Muscle layer of duodenum (tissue), 2 donors: Measurements from ENCODE around the gene IQSEC3.

ENCODE experiments used
- H3K27ac ChIP-seq: one replicate; pipeline ENCODE4 v1.7.0; 2013; ENCODE audit warnings: mild to moderate bottlenecking, low read length
- H3K27me3 ChIP-seq: one replicate; pipeline ENCODE4 v1.7.0; 2013; ENCODE audit warnings: low read depth, mild to moderate bottlenecking, control low read depth, low read length
- H3K36me3 ChIP-seq, 2 donors: one replicate each; pipeline ENCODE4 v1.7.0; 2013; ENCODE audit warnings: low read length in 2 of 2, control low read depth in 1 of 2, mild to moderate bottlenecking in 1 of 2; ENCODE audit not compliant: insufficient read depth in 2 of 2, control insufficient read depth in 1 of 2
- H3K4me1 ChIP-seq, 2 donors: one replicate each; pipeline ENCODE4 v1.7.0; 2013; ENCODE audit warnings: low read length in 2 of 2, mild to moderate bottlenecking in 2 of 2, control low read depth in 1 of 2, moderate library complexity in 1 of 2; ENCODE audit not compliant: insufficient read depth in 2 of 2, control insufficient read depth in 1 of 2
- H3K4me3 ChIP-seq, 2 donors: one replicate each; pipeline ENCODE4 v1.7.0; 2013; ENCODE audit warnings: low read length in 2 of 2, low read depth in 1 of 2, mild to moderate bottlenecking in 1 of 2
- H3K9me3 ChIP-seq, 2 donors: one replicate each; pipeline ENCODE4 v1.7.0; 2013; ENCODE audit warnings: low read length in 2 of 2, control low read depth in 1 of 2, mild to moderate bottlenecking in 1 of 2; ENCODE audit not compliant: control insufficient read depth in 1 of 2
- donor health status: healthy.

IQSEC3 gene

GRCh38 chr12:159156-159782 lies 92.7 kb downstream of the IQSEC3 start:
- Histone ChIP-seq H3K27ac (no peak overlapping the region), H3K4me1 (no peaks in the 10 kb centered on the region)

DNA sequence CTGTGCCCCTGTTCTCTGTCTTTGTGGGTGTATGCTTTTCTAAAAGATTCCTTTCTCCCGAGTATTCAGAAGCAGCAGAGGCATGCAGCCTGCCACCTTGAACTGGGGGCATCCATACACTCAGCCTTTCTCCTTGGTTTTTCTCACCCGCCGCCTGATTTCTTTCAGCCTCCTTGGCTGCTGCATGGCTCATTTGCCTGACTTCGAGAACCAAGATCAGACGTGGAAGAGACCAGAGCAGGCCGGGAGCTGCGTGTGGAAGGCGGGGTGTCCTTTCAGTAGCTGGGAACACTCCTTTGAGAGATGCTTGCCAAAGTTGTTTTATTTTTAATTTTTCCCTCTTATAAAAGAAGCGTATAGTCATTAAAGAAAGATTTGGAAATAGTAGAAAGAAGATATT lies 94.3 kb downstream of the IQSEC3 start:
- Histone ChIP-seq H3K36me3 (no peaks in the 10 kb centered on the region), H3K4me1 (no peaks in the 10 kb centered on the region), H3K9me3 (no peaks in the 10 kb centered on the region), H3K27ac (no peak overlapping the region), H3K27me3 (no peaks in the 10 kb centered on the region), H3K4me3 (no peak overlapping the region)

More at GRCh38 chr12:159156-159782, 92.7 kb downstream of the IQSEC3 start:
- Histone ChIP-seq H3K36me3 (no peaks in the 10 kb centered on the region), H3K9me3 (no peaks in the 10 kb centered on the region), H3K27me3 (no peaks in the 10 kb centered on the region), H3K4me3 (no peak overlapping the region)

- H3K4me1 ChIP-seq = no peaks in the 10 kb centered on the region
Observed at GRCh38 chr12:161823-162222, 95.3 kb downstream of the IQSEC3 start.

GRCh38 chr12:162467-163307 lies 96.1 kb downstream of the IQSEC3 start:
- H3K27me3 ChIP-seq = no peaks in the 10 kb centered on the region
- no peak overlapping the region for H3K27ac ChIP-seq
- no peaks in the 10 kb centered on the region for H3K36me3 ChIP-seq
- H3K4me1 ChIP-seq = no peaks in the 10 kb centered on the region
- H3K9me3 ChIP-seq = no peaks in the 10 kb centered on the region
- no peak overlapping the region for H3K4me3 ChIP-seq

More at GRCh38 chr12:161823-162222, 95.3 kb downstream of the IQSEC3 start:
- no peak overlapping the region for H3K4me3 ChIP-seq
- H3K36me3 ChIP-seq = no peaks in the 10 kb centered on the region
- H3K27me3 ChIP-seq = no peaks in the 10 kb centered on the region
- H3K27ac ChIP-seq = no peak overlapping the region
- no peaks in the 10 kb centered on the region for H3K9me3 ChIP-seq

- Histone ChIP-seq H3K9me3 (no peaks in the 10 kb centered on the region), H3K4me1 (no peaks in the 10 kb centered on the region), H3K4me3 (no peak overlapping the region), H3K36me3 (no peaks in the 10 kb centered on the region), H3K27ac (no peak overlapping the region), H3K27me3 (no peaks in the 10 kb centered on the region)
Observed at GRCh38 chr12:163406-163986, 96.9 kb downstream of the IQSEC3 start.

- no peaks in the 10 kb centered on the region for H3K36me3 ChIP-seq
- no peaks in the 10 kb centered on the region for H3K4me1 ChIP-seq
- H3K27ac ChIP-seq = no peak overlapping the region
- H3K4me3 ChIP-seq = no peak overlapping the region
- H3K27me3 ChIP-seq = no peaks in the 10 kb centered on the region
- no peaks in the 10 kb centered on the region for H3K9me3 ChIP-seq
Observed at GRCh38 chr12:164207-164606, 97.6 kb downstream of the IQSEC3 start.

GRCh38 chr12:165862-166368 lies 99.3 kb downstream of the IQSEC3 start:
- H3K9me3 ChIP-seq = no peaks in the 10 kb centered on the region
- no peaks in the 10 kb centered on the region for H3K36me3 ChIP-seq
- H3K27ac ChIP-seq = no peak overlapping the region
- no peaks in the 10 kb centered on the region for H3K4me1 ChIP-seq
- no peak overlapping the region for H3K4me3 ChIP-seq
- H3K27me3 ChIP-seq = no peaks in the 10 kb centered on the region

DNA sequence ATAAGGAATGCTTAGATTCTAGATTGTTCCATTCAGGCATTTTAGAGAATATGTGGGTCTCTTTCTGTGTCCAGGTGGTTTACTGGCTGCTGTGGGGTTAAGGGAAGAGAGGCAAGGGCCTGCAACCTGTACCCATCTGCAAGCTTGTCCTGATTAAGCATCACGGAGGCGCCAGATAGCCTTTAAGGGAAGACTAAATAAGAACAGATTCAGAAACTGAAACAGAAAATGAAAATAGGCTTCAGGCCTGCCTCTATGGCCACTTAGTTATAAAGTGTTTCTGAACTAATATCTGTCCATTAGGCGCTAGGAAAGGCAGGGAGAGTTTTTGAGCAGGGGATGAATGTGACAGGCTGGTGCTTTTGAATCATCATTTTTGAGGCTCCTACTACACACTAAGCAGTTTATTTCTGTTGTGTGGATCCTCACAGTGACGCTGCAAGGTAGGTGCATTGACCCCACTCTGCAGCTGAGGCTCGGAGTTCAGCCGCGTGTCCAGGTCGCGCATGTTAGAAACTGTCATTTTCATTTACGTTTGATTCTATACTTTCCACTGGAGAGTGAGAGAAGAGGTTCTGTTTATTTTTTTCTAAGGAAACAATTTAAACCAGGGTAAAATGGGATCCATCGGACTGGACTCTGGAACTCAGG lies 100.0 kb downstream of the IQSEC3 start:
- H3K27ac ChIP-seq = no peak overlapping the region
- H3K27me3 ChIP-seq = no peaks in the 10 kb centered on the region
- H3K9me3 ChIP-seq = no peaks in the 10 kb centered on the region

GRCh38 chr12:167959-168600 lies 101.5 kb downstream of the IQSEC3 start:
- H3K27me3 ChIP-seq = no peaks in the 10 kb centered on the region
- H3K4me3 ChIP-seq = no peak overlapping the region
- no peak overlapping the region for H3K27ac ChIP-seq
- peaks cover 0 to 3% of the 10 kb centered on the region in 2 donors for H3K4me1 ChIP-seq
- H3K36me3 ChIP-seq = no peaks in the 10 kb centered on the region
- H3K9me3 ChIP-seq = no peaks in the 10 kb centered on the region

More for the DNA sequence above, 100.0 kb downstream of the IQSEC3 start:
- Histone ChIP-seq H3K4me1 (no peaks in the 10 kb centered on the region), H3K4me3 (no peak overlapping the region), H3K36me3 (no peaks in the 10 kb centered on the region)

- Histone ChIP-seq H3K27me3 (no peaks in the 10 kb centered on the region), H3K36me3 (no peaks in the 10 kb centered on the region), H3K4me3 (no peak overlapping the region), H3K4me1 (peaks cover 0 to 5% of the 10 kb centered on the region in 2 donors), H3K9me3 (no peaks in the 10 kb centered on the region), H3K27ac (no peak overlapping the region)
Observed at GRCh38 chr12:168763-169525, 102.4 kb downstream of the IQSEC3 start.
